NCI-H1436 (cell line): Measurements from ENCODE around the gene EML6.

Experiments
- DNase-seq: peaks from one replicate; lab custom pipeline; 2025; lab: John Stamatoyannopoulos, UW

Gene EML6

GRCh38 chr2:55003706-55004639 is 280.5 kb downstream of the EML6 start:
- no peak for DNase-seq

DNA sequence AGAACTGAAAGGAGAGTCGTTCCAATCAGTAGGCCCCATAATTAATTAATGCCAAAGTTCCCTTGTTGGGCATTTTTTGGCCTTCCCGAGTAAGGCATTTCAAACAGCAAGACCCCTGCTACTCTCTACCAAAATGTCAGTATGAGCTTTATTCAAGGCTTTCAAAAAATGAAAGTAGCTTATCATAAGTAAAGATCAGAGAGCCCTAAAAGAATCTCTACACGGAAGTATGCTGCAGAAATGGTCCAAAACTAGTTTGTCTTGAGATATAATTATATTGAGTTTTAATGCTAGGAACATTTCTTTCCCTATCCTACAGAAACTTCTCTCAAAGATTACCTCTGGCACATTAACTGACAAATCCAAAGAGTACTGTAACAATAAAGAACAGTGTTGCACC is 282.8 kb downstream of the EML6 start:
- no peak for DNase-seq

GRCh38 chr2:55009277-55010060 is 286.0 kb downstream of the EML6 start:
- DNase-seq = no peak

DNA sequence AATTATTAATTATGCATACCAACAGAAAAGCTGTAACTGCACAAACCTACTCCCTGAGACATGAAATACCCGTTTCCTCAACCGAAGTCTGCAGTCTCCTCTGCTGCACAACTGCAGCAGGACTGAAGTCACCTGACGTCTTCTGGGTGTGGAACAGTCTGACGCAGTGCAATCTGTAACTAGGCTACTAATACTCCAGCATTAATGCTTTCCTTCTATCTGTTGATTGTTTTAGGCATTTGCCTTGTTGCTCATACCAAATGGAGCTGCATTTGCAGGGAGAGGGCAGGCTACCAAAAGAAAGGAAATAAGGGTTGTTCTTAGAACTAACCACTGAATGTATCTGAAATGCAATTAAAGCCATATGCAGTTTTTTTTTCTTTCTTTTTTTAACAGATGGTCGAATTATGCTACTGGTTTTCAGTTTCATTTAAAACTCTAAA is 286.7 kb downstream of the EML6 start:
- DNase-seq = peak; percentile 24

GRCh38 chr2:55010915-55011314 is 287.5 kb downstream of the EML6 start:
- DNase-seq = no peak

GRCh38 chr2:55011831-55012671 is 288.6 kb downstream of the EML6 start:
- no peak for DNase-seq

DNA sequence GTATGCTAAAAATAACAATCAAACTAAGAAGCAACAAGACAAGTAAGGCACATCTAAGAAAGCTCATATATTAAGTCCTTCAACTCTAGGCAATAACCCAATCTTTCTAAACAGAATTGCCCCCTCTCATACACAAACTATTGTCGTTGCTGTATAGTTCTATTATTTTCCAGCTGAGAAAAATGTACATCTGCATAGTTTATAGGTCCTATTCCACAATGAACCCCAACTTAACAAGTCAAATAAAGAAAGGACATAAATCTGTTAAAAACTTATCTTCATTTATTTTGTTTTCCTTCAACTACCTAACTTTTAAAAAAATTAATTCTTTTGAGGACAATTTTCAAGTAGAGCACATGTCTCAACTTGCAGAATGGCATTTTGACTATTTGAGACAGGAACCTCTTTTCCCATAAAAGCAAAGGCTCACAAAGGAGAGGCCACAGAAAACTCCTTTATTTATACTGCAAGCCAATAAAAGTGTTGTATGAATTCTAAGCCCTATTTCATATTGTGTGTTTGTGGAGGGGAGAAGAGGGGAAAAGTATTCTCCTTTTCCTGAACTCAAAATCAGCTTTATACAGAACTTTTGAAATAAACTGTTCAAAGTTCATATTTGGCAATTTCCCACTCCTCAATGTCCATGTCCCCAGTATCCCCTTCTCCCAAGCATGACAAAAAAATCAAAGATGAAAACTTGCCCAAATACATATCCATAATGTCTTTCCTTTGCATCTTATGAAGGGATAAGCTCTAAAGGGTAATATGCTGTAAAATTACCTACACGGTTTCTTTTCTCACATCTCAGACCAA is 289.4 kb downstream of the EML6 start:
- no peak for DNase-seq

DNA sequence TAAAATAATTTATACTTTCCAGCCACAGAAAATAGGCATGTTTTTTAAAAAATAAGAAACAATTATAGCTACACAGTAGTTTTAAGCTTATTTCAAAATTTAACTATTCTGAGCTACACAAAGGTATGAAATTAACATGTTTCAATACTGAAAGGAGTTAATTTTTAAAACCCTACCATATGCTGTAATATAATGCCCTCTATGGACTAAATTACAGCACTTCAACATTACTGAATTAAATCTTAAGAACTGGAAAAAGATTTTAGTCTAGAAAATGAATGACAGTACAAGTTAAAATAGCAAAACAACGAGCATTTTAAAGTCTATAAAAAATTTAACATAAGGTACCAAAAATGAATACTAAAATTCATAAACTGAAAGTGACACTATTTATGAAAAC is 290.5 kb downstream of the EML6 start:
- no peak for DNase-seq

- DNase-seq = no peak
Measured at GRCh38 chr2:55014962-55015939, 291.8 kb downstream of the EML6 start.

GRCh38 chr2:55017428-55017827 is 294.0 kb downstream of the EML6 start:
- no peak for DNase-seq

DNA sequence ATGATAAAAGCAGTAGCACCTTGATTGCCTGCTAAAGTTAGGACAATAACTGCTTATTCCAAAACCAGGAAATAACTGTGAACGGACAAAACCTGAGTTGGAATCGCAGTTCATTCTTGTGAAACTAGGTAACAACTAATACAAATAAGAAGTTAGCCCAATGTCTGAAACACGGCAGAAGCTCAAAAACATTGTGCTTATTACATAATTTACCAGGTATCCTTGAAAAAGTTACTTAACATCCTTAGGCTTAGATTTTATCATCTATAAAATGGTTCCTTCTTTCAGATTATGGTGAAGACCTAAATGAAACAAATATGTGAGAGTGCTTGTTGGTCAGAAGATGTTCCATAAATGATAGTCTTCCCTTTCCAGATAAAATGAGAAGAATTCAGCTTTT is 294.4 kb downstream of the EML6 start:
- DNase-seq = no peak

- no peak for DNase-seq
Measured at GRCh38 chr2:55018619-55019018, 295.2 kb downstream of the EML6 start.

DNA sequence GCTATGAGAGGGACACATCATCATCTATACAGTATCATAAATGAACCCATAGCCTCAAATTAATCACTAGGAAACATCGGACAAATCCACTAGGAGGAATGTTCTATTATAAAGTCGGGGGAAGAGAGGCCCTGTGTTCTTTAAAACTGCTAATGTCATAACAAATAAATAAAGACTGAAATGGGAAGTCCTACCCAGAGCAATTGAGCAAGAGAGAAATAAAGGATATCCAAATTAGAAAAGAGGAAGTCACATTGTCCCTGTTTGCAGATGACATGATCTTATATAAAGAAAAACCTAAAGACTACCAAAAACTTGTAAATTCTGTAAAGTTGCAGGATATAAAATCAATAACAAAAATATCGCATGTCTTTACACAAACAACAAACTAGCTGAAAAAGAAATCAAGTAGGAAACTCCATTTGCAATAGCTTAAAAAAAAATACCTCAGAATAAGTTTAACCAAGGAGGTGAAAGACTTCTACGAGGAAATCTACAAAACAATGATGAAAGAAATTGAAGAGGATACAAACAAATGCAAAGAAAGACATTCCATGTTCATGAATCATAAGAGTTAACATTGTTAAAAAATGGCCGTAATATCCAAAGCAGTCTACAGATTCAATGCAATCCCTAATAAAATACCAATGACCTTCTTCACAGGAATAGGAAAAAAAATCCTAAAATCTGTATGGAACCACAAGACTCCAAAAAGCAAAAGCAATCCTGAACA is 296.2 kb downstream of the EML6 start:
- no peak for DNase-seq
